ENCODE results near the gene S100Z.
"Not testable (repeated sequence)": the region's sequence is repeated elsewhere in the genome, so short reads cannot be mapped to it uniquely, and the experiment has no call there.

The S100Z gene

DNA sequence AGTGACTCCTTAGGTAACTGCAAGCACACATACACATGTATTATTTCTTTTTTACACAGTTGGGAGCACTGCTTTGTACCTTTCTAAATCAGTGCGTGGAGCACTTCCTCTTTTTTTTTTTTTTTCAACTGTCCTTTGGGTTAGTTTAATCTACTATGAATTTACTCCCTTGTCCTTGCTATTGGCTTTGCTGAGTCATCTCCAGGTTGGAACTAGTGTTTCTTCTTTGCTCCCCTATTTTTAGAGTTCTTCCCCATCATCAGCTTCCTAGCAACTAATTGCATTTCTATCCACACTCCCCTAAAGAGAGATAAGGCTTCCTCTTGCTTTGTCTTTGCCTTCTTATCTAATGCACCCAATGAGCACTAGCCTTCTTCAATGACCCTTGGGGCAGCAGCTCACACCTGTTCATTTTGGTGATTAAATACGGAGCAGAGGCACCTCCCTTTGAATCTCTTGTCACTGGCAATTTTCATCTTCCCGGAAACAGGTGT, 24.3 kb downstream of the S100Z start:
- no peak for DNase-seq (ENCODE audit: low spot score)

GRCh38 chr5:76888733-76889300, 39.0 kb downstream of the S100Z start:
- no peak for DNase-seq (ENCODE audit: low spot score)

DNA sequence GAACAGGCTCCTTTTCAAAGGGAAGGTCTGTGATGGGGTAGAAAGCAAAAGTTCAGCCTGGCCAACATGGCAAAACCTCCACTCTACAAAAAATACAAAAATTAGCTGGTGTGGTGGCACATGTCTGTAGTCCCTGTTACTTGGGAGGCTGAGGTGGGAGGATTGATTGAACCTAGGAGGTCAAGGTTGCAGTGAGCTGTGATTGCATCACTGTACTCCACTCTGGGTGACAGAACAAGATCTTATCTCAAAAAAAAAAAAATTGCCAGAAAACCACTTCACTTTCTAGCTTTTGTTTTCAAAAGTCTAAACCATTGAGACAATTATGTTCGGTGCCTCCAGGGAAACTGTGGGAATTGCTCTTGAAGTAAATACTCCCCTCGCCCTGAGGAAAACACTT, 43.5 kb downstream of the S100Z start:
- no peak for DNase-seq (ENCODE audit: low spot score)

GRCh38 chr5:76896196-76896595, 46.4 kb downstream of the S100Z start:
- no peak for DNase-seq (ENCODE audit: low spot score)

- no peak for DNase-seq (ENCODE audit: low spot score)
These were observed 51.7 kb downstream of the S100Z start for GRCh38 chr5:76901522-76901921.

- DNase-seq (ENCODE audit: low spot score) = no peak
These were observed 58.4 kb downstream of the S100Z start for GRCh38 chr5:76908166-76908565.

GRCh38 chr5:76910344-76910933, 60.6 kb downstream of the S100Z start:
- DNase-seq (ENCODE audit: low spot score) = not testable (repeated sequence)

- DNase-seq (ENCODE audit: low spot score) = not testable (repeated sequence)
These were observed 64.9 kb downstream of the S100Z start for GRCh38 chr5:76914671-76915070.

DNA sequence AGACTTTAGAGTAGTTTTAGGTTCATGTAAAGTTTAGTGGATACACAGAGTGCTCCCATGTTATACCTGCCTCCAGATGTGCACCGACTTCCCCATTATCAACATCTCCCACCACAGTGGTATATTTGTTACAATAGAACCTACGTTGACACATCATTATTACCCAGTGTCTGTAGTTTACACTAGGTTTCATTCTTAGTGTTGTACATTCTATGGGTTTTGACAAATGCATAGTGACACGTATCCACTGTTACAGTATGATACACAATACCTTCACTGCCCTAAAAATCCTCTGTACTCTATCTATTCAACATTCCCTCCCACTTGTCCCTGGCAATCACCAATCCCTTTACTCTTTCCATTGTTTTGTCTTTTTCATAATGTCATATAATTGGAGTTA, 68.7 kb downstream of the S100Z start:
- no peak for DNase-seq (ENCODE audit: low spot score)

DNA sequence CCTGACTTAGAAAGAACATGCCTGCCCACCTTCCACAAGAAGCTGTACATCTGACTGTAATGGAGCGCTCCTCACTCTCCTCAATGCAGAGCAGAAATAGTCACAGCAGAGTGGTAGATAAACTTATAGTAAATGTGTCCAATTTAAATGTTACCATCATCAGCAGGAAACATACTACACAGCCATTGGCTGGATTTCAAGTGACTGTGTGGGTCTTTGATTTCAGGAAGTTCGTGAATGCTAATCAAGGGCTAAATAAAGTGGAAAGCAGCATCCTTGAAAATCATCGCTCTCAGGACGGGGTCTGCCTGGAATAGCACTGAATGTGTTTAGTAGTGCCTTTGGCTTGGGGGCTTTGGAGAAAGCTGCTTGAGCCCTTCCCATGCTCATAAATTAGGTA, 70.7 kb downstream of the S100Z start:
- no peak for DNase-seq (ENCODE audit: low spot score)

- no peak for DNase-seq (ENCODE audit: low spot score)
These were observed 76.7 kb downstream of the S100Z start for GRCh38 chr5:76926329-76927105.

DNA sequence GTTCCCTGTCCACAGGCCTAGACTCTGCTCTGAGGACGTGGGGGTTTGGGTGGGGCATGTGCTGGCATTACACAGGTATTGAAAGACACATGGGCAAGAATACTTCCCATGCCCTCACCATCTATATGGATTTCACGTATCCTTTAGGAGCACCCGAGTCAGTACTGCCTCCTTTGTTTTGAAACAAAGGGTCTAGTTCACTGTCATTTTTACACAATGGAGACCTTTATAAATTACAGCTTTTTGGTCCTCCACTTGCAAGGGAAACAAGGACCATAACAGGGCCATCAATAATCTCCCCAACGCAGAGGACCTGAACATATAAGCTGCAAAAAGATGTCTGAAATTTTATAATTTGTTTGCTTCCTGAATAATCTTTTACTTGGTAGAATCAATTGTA, 78.1 kb downstream of the S100Z start:
- DNase-seq (ENCODE audit: low spot score) = no peak

DNA sequence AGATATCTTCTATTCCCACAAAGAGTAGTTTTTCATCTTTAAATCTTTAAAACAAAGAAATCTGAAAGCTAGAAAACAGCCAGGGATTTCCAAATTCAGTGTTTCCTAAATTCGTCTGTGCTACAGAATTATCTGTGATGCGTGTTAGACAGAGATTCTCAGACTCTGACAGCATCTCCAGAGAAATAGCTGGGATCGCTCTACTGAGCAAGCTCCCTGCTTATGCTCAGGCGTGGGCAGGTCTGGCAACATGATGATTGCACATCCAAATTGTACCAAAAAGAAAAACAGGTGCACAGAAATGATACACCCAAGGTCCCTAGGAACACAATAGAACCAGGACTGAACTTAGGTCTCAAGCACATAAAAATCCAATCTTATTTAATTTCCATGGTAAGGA, 80.3 kb downstream of the S100Z start:
- no peak for DNase-seq (ENCODE audit: low spot score)

DNA sequence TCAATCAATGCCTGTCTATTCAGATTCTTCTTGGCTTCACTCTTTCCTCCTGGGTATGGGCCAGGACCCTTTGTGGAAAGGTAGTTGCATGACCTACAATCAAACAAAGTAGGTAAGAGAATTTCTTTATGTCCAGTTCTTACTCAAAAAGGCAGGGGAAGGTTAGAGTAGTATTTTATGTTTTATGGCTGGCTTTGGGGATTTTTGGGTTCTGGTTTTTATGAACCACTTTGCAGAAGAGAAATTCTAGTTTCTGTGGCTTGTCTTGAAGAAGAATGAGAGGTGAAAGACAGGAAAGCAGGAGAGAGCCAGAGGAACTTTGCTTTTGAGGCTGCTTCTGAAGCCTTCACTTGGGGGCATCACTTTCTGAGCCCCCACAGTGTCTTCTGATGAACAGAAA, 88.4 kb downstream of the S100Z start:
- DNase-seq (ENCODE audit: low spot score) = no peak

DNA sequence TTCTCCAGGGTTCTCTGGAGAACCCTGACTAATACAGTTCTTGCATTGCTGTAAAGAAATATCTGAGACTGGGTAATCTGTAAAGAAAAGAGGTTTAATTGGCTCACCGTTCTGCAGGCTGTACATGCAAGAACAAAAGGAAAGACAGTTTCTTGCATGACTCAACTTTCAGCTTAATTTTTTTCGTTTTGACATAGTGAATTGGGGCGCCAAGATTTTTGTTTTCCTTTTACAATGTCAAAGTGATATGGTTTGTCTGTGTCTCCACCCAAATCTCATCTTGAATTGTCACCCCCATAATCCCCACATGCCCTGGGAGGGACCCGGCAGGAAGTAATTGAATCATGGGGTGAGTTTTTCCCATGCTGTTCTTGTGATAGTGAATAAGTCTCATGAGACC, 91.2 kb downstream of the S100Z start:
- no peak for DNase-seq (ENCODE audit: low spot score)

DNA sequence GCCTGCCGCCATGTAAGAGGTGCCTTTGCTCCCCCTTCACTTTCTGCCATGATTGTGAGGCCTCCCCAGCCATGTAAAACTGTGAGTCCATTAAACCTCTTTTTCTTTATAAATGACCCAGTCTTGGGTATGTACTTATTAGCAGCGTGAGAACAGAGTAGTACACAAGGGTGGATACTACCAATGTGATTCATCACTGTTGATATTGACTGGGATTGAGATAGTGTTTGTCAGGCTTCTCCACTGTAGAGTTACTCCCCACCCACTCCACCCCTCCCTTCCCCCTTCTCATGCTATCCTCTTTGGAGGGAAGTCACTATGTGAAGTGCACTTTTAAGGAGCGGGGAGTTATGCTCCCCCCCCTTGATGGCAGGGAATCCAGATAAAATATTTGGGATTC, 91.6 kb downstream of the S100Z start:
- DNase-seq (ENCODE audit: low spot score) = no peak

GRCh38 chr5:76942581-76942980, 92.8 kb downstream of the S100Z start:
- no peak for DNase-seq (ENCODE audit: low spot score)

GRCh38 chr5:76943006-76943405, 93.2 kb downstream of the S100Z start:
- no peak for DNase-seq (ENCODE audit: low spot score)

DNA sequence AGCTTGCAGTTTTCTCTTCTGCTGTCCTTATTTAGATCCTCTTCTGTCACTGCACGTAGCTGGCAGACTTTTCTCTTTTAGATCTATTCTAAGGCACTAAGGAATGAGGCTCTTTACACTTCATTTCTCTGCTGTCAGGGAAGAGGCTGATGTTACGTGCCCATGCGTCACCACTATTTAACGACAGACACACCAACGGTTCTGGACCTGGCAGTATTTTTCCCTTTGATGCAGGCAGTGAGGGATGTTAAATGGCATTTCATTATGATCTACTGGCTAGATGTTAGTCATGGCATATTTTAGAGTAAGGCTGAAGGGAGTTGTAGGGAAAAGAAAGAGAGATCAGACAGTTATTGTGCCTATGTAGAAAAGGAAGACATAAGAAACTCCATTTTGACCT, 94.8 kb downstream of the S100Z start:
- no peak for DNase-seq (ENCODE audit: low spot score)

- not testable (repeated sequence) for DNase-seq (ENCODE audit: low spot score)
These were observed 95.4 kb downstream of the S100Z start for GRCh38 chr5:76945238-76945637.

DNA sequence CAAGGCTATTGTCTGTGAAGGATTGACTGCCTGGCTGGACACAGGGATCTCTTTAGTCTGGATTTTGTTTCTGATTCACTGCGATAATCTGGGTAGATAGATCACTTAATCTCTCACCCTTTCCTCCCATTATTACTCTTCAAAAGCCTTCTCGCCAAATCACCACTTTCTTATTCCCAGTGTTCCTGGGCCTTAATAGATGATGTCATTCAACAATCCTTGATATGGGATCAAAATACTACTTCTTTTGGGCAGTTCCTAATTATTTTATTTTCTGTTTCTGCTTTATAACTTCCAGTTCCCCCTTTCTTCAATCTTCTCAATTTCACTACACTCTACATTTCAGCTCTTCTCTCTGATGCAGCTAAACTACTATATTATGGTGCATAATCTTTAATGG, 96.3 kb downstream of the S100Z start:
- no peak for DNase-seq (ENCODE audit: low spot score)

GRCh38 chr5:76947082-76947503, 97.3 kb downstream of the S100Z start:
- no peak for DNase-seq (ENCODE audit: low spot score)

DNA sequence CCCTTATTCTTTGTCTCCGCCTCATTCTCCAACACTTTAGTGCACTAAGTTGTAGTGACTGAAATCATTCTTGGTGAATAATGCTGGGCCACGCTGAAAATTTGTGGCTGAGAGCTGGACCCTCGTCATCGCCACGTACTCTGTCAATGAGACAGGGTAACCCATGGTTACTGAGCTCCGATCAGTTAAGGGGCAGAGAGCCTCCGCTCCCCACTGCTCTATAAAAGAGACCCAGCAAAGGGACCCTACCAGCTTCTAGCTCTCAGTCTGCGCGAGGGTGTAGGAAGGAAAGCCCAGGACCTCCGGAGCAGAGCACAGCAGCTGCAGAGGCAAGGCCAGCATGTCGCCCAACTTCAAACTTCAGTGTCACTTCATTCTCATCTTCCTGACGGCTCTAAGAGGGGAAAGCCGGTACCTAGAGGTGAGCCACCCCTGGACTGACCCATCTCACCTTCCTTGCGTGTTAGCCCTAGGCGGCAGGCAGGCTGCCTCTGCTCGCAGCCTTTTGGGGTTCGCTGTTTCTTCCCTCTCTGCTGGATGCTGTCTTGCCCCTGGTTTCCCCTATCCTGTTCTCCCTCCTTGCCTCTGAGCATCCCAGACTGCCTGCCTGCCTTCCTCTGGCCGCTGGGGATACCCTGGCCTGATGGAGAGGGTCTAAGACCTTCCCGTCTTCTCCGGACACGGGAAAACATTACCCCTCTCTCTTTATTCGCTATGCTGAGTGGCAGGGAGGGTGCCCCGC, 103.2 kb downstream of the S100Z start, which contains the start of gene CRHBP:
TSS of gene CRHBP (plus strand) at position 251 of the 742 bp plus-strand sequence. CDS start at position 341, 90 bp downstream.
- no peak for DNase-seq (ENCODE audit: low spot score)
